Cerebellar nuclear complex (tissue), 1 donor: ENCODE measurements around the gene STX1B.
A peak's percentile ranks its signal among the peaks of the same experiment; 100 is the strongest.
"Not testable (repeated sequence)": the region's sequence is repeated elsewhere in the genome, so short reads cannot be mapped to it uniquely, and the experiment has no call there.

Experiments
- DNase-seq, 2 experiments: peaks; one replicate each; lab custom pipeline; 2025; lab: John Stamatoyannopoulos, UW

The STX1B gene

GRCh38 chr16:30951750-30952149 is 58.7 kb downstream of the STX1B start:
- DNase-seq = no peak

DNA sequence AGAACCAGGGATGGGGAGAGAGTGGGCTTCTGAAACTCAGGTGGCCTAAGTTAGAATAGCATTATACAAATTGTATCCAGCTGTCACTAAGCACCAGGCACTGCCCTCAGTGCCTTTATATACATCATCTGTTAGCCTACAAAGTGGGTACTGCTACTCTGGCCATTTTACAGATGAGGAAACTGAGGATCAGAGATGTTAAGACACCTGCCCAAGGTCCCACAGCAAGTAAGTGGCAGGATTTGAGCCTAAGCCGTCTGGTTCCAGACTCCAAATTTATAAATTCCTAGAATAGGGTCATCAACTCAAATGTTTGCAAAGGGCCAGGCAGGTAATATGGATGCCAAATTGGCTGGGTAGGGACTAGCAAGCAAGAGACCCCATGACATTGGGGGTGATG is 59.2 kb downstream of the STX1B start:
- no peak for DNase-seq

DNA sequence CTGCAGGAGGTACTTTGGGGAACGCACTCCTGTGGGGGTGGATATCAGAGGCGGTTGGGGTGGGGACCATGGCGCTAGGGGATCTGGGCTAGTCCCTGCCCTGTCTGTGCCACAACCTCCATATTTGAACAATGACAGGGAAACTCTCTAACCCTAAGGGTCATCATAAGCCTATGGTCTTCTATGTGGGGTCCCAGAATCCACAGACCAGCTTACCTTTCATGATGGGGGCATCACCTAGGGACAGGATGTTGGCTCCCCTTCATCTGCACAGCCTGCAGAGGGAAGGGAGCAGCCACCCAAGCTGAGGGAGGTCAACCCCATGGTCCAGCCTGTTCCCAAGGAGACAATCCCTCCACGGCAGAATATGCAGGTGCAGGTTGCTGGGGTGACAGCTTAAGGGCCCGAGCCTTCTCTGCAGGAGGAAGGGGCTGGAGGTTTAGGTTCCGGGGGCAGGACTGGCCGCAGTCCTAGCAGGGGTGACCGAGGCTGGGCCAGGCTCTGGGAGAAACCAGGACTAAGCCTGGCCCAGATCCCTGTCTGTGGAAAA is 59.8 kb downstream of the STX1B start:
- no peak for DNase-seq

DNA sequence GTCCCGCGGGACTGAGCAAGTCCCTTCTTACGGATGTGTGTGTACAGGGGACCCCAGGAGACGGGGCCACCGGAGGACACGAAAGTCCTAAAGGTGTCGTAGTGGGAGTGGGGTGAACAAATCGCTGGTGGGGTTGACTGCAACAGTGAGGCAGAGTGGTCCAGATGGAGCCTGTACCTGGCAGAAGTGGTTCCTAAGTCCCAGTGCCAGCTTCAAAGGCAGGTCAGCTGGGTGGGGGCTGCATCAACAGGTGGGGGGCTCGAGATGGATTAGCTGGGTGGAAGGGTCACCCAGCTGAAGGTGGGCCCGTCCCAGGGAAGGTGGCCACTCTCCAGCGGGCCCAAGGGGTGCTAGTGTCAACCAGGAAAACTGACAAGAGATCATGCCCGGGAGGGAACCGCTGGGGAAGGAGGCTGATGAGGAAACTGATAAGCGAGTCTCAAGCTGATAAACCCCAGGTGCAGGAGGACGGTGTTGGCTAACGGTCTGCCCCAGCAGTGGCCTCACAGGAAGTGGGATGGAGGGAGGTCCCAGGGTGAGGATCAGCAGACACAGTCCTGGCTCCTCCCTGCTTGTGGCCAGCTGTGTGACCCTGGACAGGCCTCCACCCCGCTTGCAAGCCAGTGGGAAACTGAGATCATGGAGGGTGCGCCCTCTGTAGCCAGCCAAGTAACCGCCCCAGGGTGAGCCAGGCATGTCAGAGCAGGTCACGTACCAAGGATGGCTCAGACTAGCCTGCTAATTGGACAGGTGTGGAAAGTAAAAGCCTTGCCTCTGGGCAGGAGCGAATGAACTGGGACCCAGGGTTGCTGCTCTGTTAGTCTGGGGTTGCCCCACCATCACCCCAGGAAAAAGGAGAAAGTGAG is 60.6 kb downstream of the STX1B start:
- no peak for DNase-seq

GRCh38 chr16:30948667-30949649 is 61.5 kb downstream of the STX1B start, which contains the start of gene ORAI3:
ORAI3 (plus strand) TSS chr16:30949068; CDS start chr16:30949290, 222 bp downstream.
- peak in 1 of 2 experiments; percentile 18 for DNase-seq

- DNase-seq = peak; percentile 92 to 97
Observed at GRCh38 chr16:30947859-30948666, 62.4 kb downstream of the STX1B start.

GRCh38 chr16:30947541-30947858 is 62.9 kb downstream of the STX1B start:
- no peak for DNase-seq

- no peak for DNase-seq
Observed at GRCh38 chr16:30946671-30947540, 63.5 kb downstream of the STX1B start.

DNA sequence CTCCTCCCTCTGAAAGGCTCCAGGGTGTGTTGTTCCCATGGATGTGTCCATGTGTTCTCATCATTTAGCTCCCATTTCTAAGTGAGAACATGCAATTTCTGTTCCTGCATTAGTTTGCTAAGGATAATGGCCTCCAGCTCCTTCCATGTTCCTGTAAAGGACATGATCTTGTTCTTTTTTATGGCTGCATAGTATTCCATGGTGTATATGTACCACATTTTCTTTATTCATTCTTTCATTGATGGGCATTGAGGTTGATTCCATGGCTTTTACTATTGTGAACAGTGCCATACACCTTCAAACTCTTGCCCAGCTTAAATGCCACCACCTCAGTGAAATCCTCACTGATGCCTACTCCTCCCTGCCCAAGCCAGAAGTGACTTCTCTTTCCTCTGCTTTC is 66.1 kb downstream of the STX1B start:
- no peak for DNase-seq

GRCh38 chr16:30942426-30942806 is 68.0 kb downstream of the STX1B start:
- no peak for DNase-seq

DNA sequence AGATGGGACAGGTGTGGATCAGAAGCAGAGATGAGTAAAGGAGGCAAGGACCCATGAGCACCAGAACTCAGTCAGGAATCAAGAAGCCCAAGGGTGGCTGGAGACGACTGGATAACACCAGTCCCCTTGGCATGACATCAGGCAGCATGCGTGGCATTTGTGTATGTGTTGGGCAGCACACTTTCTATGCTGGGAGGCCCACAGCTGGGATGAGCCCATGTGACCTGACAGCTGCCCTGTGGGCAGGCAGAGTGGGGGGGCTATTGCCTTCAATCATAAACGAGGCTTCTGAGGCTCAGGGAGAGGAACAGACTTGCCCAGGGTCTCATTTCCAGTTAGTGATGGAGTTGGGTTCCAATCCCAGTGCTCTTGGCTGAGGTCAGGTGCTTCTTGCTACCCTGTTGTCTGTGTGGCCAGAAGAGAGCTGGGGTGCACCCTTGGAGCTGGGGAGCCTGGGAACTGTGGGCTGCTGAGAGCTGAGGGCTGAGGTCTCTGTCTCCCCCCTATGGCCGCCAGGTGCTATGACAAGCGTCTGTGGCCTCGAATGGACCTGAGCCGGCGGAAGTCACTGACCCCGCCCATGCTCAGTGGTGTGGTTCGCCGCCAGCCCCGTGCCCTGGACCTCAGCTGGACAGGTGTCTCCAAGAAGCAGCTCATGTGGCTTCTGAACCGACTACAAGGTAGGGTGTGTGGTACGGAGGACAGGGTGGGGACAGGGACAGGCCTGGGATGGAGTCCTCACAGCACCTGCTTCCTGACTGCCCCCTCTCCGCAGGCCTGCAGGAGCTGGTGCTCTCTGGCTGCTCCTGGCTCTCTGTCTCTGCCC is 68.6 kb downstream of the STX1B start:
- no peak for DNase-seq

GRCh38 chr16:30939571-30939970 is 70.9 kb downstream of the STX1B start:
- DNase-seq = not testable (repeated sequence)
